ENCODE data around the gene SYNE2.
A peak's percentile ranks its signal among the peaks of the same experiment; 100 is the strongest.
"Not testable (repeated sequence)": the region's sequence is repeated elsewhere in the genome, so short reads cannot be mapped to it uniquely, and the experiment has no call there.

Gene SYNE2

GRCh38 chr14:64081174-64081746 lies 228.5 kb downstream of the SYNE2 start:
- DNase-seq (ENCODE audit: low spot score), result no peak

GRCh38 chr14:64082837-64083236 lies 230.0 kb downstream of the SYNE2 start:
- DNase-seq (ENCODE audit: low spot score), result no peak

GRCh38 chr14:64088647-64088964 lies 235.8 kb downstream of the SYNE2 start:
- no peak for DNase-seq (ENCODE audit: low spot score)

DNA sequence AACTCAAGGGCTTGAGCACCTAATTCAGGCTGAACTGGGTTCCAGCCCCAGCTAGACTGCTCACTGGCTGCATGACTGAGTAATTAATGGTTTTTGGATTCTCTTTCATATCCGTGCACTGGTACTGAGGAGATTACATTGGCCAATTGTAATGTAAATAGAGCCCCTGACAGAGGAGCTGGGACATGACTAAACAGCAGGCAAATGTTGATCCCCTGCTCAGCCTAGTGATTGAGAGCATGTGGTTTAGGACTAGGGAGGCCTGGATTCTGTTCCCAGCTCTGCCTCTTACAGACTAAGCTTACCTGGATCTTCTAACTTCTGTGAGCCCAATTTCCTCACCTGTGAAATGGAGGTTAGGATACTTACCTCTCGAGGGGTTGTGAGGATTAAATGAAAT lies 237.1 kb downstream of the SYNE2 start:
- no peak for DNase-seq (ENCODE audit: low spot score)

DNA sequence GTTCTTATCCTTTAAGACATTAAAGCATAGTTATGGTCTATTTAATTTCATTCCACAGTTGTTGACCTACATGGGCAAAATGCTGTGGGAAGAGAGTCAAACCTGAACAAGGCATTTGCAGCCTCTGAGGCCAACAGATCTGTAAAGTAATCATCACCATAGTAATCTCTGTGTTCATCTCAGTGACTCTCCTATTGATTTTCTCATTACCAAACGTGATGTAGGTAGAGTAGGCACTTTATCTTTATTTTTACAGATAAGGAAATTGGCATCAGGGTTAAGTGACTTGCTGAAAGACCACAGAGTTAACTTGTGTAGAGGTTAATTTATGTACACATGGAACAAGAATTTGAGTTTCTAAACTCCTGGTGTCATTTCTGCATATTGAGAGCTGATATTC lies 238.4 kb downstream of the SYNE2 start:
- no peak for DNase-seq (ENCODE audit: low spot score)

DNA sequence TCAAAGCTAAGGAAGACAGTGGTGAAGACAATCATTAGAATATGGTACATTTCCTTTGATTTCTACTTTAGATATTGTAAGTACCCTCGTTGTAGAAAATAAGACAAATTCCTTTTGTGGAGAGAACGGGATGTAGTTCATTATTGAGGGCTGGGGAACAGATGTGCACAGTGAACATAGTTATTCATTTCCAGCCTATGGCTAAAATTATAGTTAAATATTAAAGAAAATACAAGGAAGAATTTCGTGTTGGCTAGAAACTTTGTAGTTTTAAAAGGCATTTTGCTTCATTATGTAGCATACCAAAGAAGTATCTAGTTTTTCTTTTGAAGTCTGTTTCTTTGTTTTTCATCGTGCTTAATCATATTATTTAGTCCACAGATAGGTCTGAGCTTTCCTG lies 239.5 kb downstream of the SYNE2 start:
- no peak for DNase-seq (ENCODE audit: low spot score)

GRCh38 chr14:64092940-64093339 lies 240.1 kb downstream of the SYNE2 start:
- no peak for DNase-seq (ENCODE audit: low spot score)

GRCh38 chr14:64095620-64096019 lies 242.8 kb downstream of the SYNE2 start:
- peak; percentile 15 for DNase-seq (ENCODE audit: low spot score)

- no peak for DNase-seq (ENCODE audit: low spot score)
These were observed 245.3 kb downstream of the SYNE2 start for GRCh38 chr14:64098120-64098519.

- no peak for DNase-seq (ENCODE audit: low spot score)
These were observed 254.6 kb downstream of the SYNE2 start for GRCh38 chr14:64107438-64107837.

GRCh38 chr14:64109819-64110554 lies 257.2 kb downstream of the SYNE2 start:
- DNase-seq (ENCODE audit: low spot score), result no peak

GRCh38 chr14:64110802-64111201 lies 258.0 kb downstream of the SYNE2 start:
- no peak for DNase-seq (ENCODE audit: low spot score)

DNA sequence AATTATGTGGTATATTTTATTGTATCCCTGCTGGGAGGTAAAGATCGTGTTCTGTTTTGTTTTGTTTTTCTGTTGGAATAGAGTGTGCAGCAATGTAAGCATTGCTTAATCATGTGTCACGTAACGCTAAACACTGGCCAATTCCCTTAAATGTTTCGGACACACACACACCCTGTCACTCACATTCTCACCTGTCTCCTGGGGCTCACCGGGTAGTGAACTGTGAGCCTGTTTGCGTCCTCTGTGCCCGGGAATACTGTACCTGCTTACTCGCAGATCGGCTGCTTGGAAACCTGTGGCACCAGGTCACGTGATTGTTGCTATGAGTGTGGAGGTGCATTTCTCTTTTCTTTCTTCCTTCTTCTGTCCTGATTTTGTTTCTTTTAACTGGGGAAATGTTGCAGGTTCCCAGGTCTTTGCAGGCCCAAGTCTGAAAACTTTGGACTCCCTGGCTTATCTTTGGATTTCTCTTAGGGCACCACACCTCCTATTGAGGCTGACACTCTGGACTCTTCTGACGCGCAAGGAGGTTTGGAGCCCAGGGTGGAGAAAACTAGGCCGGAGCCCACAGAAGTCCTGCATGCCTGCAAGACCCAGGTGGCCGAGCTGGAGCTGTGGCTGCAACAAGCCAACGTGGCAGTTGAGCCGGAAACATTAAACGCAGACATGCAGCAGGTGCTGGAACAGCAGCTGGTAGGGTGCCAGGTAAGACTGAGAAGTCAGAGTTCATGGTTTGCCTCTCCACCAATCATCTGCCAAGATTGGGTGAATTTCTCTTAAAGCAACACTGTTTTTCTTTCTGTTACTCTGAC lies 260.3 kb downstream of the SYNE2 start:
- DNase-seq (ENCODE audit: low spot score), result no peak

DNA sequence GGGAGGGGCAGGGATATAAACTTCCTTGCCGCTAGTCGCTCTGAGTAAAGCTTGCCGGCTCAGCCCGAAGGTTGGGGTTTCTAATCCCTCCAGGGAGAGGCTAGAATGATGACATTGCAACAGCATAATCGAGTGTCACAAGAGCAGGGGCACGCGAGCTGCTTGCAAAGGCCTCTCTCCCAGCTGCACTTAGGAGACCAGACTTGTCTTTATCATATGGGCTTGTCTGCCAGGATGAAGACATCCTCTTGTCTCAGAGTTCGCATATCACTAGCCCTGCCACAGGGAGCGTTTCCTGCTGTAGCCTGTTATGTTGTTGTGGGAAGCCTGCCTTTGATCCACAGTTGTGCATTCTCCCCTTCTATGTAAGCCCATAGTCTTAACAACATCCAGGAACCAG lies 261.4 kb downstream of the SYNE2 start:
- DNase-seq (ENCODE audit: low spot score), result no peak

GRCh38 chr14:64114796-64115195 lies 262.0 kb downstream of the SYNE2 start:
- DNase-seq (ENCODE audit: low spot score), result no peak

DNA sequence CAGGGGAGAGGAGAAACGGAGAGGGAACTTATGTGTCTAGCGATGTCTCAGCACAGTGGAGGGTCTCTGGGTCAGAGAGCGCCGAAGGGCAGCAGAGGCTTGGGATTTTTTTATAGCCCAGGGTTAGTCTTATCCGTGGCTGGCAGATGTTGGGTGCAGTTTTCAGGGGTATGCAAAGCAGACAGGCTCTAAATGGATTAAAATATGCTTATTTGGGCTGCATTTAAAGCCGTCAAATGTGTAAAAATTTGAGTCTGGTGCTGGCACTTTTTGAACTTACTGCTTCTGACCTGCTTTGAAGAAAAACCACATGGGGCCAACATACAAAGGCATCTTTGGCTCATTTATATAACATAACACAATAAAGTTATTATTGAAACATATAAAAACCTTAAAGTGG lies 262.6 kb downstream of the SYNE2 start:
- DNase-seq (ENCODE audit: low spot score), result no peak

DNA sequence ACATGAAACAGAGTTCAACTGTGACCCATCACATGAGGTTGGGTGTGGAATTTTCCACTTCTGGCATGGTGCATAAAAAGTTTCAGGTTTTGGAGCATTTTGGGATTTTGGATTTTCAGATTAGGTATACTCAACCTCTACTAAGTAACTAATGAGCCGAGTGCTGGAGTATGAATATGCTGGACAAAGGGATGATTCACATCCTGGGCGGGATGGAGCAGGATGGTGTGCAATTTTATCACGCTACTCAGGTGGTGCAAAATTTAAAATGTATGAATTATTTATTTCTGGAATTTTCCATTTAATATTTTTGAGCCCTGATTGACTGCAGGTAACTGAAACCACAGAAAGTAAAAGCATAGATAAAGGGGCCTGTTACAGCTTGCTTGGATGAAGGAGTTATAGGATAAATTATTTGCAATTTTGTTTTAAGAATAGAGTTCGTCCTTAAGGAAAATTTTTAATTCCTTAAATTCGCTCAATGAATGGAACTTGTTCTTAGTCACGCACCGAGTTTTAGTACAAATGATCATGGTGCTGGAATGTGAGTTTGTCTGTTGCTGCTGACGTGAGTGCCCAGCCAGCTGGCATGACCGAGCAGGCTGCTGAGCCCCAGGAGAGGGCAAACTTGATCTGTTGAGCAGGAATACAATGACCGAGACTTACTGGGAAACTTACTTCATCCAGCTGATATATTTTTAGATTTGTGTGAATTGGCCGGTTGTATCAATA lies 265.0 kb downstream of the SYNE2 start:
- DNase-seq (ENCODE audit: low spot score), result no peak

DNA sequence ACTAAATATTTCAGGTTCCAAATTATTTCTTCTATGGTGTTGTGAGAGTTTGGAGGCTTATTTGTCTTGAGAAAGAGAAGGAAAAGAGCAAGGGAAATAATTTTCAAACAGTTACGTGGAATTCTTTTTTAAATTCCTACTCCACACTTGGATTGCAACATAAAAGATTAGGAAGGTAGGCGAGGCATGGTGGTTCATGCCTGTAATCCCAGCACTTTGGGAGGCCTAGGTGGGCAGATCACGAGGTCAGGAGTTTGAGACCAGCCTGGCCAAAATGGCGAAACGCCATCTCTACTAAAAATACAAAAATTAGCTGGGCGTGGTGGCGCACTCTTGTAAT lies 265.6 kb downstream of the SYNE2 start:
- DNase-seq (ENCODE audit: low spot score), result not testable (repeated sequence)

GRCh38 chr14:64118892-64119291 lies 266.1 kb downstream of the SYNE2 start:
- DNase-seq (ENCODE audit: low spot score), result no peak

GRCh38 chr14:64119500-64119899 lies 266.7 kb downstream of the SYNE2 start:
- DNase-seq (ENCODE audit: low spot score), result peak; percentile 58

DNA sequence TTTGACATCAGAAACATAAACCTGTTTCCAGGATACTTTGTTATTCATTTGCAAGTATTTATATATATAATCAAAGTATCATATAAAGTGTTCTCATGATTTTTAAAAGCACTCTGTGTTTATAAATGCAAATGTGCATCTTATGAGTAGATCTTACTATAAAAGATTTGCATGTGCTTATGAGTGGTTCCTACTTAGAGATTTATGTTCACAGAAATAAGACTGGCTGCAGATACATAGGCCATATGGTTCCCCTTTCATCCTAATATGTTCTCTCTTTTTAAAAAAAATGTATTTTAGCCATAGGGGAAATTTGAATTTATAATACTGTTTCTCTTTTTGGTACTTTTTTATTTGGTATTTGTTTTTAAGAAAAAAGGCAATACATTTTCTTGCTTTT lies 267.2 kb downstream of the SYNE2 start:
- no peak for DNase-seq (ENCODE audit: low spot score)

GRCh38 chr14:64123241-64123822 lies 270.5 kb downstream of the SYNE2 start:
- DNase-seq (ENCODE audit: low spot score), result peak; percentile 61
